HuH-7 (cell line): ENCODE measurements around the gene LRRC9.
A peak's percentile ranks its signal among the peaks of the same experiment; 100 is the strongest.
"Not testable (repeated sequence)": the region's sequence is repeated elsewhere in the genome, so short reads cannot be mapped to it uniquely, and the experiment has no call there.

Experiments used
- DNase-seq: peaks from one replicate; pipeline ENCODE4 v3.0.0; 2011; ENCODE audit warnings: low spot score

Gene LRRC9

DNA sequence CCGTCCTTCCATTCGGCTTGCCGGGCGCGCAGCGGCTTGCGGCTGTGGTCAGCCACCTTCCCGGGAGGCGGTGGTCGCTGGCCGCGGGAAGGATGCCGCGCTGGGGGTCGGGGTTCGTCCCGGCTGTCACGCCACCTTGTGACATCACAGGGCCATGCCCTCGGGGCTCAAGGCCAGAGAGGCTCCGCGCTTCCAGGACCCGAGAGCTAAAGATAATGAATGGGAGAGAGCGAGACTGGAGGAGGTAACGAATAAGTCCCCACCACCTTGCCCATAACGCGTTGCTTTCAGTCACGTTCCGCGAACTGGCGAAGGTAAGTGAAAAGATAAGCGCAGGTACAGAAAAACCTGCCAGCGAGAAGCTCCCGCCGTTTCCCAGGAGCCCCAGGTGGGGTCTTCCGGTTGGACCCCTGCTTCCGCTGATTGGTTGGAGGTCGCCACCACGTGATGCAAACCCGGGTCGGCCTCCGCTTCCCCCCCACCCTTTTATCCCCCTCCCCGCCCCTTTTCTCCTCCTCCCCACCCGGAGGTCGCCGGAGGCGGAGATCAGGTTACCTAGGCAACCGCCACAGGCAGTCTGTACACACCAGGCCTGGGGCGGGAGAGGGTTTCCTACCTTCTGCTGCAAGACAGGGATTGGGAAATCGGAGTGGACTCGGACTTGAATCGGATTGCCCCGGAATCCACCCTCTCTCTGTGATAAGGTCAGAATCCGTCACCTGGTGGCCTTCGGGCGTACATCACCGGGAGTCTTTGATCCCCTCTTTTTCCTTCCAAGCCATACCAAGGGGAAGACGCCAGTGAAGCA lies at the start of gene LRRC9:
Gene LRRC9, plus strand, starts transcription at position 575 of the 808 bp plus-strand sequence.
- DNase-seq, result peak; percentile 68

DNA sequence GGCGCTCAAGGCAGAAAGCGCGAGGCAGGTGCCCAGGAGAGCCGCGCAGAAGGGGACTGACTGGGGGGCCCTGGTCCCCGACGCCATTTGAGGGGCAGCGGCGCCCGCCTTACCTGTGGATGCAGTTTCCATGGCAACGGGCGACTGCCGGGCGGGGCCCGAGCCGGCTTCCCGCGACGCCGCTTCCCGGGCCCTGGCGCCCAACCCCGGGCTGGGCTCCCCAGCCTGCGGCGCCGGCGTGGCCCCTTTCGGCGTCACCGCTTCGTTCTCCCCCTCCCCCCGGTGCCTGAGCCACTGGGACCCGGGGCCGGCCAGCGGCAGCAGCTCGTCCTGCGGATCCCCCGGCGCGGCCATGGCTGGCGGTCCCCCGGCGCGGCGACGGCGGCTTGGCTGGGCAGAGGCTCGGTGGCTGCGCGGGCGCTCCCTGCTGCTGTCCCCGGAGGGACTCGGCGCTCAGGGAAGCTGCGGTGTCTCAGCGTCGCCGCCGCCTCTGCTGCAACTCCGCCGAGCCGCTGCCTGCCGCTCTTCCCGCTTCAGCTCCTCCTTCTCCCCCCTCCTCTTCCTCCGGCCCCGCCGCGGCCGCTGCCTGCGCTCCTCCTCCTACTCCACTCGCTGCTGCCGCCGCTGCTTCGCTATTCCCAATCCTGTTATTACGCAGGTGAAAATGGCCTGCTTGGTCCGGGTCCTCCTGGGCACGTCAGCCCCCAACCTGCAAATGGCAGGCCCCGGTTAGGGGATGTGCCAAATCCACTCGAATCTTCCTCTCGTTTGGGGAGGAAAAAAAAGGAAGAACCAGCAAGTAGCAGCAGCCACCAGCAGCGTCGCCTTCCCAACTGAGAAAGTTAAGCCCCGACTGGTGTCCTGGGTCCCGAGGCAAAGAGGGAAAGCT lies 49.4 kb upstream of the LRRC9 start, which contains the start of gene RTN1:
Gene RTN1, minus strand, starts transcription at position 500 of the 889 bp plus-strand sequence. Its CDS starts 146 bp downstream, at position 354.
- peak; percentile 66 for DNase-seq

DNA sequence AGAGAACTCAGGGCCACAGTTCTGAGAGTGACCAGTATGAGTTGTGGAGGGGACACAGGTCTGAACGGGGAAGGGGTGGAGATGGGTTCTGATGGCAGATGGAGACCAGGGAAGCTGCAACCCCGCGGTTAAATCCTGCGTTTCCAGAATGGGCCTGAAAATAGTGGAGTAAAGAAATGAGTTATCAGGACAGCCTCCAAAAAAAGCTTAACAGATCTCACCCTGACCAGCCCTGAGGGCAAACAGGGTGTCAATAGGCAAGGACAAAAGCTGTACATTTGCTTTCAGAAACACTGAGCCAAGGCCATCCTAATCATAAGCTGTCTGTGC lies 48.8 kb upstream of the LRRC9 start:
- DNase-seq, result no peak

DNA sequence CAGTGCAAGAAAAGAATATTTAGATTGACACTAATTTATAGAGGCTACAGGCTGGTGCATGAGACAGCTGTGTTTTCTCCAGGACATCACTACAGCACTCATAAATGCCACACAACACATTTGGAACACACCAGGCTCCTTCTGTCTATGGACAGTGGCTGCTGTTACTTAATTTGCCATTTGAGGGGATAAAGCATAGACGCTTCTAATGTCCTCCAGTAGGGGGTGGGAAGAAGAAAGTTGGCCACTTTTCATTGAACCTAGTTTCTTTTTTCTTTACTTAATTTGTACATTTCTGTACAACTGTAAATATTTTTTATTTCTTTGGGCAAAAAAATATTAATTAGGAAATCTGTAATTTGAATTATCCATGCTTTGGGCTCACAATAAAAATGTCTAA lies 37.0 kb upstream of the LRRC9 start:
- peak; percentile 23 for DNase-seq

DNA sequence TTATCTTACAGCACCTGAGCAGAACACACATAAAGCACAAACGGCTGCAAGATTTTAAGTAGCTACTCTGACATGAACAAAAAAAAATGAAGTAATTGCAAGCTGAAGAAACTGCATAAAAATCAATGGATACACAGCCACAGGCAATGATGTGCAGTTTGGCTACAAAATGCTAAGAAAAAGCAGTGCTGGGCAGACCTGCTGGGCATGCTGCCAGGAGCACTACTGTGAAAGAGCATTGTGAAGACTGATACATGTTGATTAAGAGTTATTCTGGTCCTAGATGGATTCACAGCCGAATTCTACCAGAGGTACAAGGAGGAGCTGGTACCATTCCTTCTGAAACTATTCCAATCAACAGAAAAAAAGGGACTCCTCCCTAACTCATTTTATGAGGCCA lies 29.3 kb upstream of the LRRC9 start:
- no peak for DNase-seq

DNA sequence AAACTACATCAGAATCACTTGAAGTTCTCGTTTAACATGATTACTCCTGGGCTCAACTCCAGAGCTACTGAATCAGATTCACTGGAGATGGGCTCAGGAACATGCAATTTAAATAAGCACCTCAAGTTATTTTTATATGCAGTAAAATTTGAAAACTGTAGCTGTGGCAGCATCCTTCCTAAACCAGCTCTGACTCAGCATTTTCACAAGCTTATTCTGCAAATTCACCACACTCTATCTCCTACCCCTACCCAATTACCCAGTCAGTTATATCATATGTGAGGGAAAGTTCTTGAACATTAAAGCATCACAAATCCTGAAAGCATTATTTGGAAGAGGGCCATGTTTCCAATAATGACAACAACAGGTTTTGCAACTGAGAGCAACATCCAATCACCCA lies 24.2 kb upstream of the LRRC9 start:
- DNase-seq, result no peak

DNA sequence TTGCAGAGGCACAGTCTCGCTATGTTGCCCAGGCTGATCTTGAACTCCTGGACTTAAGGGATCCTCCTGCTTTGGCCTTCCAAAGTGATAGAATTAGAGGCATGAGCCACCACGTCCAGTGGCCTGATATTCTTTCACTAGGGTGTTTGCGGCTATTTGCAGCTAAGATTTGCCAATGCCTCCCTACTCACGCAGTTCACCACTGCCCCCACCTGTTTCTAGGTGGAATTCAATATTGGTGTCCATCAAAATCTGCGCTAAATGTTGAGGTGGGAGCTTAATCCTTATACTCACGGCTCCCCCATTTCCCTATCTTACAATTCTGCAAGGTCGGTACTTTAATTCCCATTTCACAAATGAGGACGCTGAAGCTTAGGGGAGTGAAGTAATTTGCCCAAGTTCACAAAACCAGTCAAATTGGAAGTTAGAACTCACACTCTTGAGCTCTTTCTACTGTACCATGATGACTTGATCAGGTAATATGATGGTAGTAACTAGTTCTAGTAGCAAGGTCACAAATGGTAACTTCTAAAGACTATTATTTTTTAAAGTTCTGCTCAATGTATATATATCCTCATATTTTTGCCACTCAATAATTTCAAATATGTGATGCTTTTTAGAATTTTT lies 22.1 kb upstream of the LRRC9 start:
- peak; percentile 32 for DNase-seq

DNA sequence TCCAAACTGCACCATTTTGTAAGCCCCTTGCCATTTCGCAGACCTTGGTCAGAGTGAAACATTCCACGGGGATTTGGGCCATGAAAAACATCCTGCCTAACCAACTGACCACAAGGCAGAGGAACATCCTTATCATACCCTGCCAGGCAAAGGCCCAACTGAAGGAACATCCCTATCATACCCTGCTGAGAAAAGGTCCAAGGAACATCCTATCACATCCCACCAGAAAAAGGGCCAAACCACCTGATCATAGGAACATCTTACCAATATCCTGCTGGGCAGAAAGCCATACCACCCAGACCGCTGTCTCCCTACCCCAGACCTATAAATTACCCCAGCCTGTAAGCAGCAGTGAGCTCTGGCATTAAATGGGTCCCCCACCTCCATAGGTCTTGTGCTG lies 19.4 kb upstream of the LRRC9 start:
- no peak for DNase-seq

DNA sequence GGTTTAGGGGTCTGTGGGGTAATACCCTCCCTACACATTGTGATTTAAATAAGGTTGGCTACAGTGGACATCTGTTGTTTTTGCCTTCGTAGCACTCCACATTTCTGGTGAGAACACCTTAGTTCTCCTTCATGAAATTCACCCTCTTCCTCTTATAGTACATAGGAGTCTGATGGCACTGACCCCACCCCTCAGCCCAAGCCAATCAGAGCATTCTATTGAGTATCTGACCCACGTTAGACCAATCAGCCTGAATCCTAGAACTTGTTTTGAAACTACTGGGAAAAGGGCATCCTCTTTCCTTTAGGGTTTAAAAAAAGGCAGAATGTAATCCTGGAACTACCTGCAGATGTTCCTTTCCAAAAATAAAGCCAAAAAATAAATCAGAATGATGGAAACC lies 15.8 kb upstream of the LRRC9 start:
- no peak for DNase-seq

DNA sequence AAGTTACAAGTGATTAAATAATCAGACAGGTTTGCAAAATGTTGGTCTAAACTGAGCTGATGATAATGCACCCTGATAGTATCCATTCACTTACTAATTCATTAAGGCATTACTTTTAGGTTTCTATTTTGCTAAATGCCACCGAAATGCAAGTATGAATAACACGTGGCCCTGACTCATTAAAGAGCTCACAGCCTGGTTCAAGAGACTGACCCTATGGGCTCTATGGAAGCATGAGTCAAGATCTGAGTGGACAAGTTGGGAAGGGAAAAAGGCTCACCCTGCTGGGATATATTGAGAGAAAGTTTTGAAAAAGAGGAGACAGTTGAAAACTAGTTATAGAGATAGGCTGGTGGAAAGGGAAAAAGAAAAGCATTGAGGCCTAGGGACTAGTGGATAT lies 14.8 kb upstream of the LRRC9 start:
- no peak for DNase-seq

DNA sequence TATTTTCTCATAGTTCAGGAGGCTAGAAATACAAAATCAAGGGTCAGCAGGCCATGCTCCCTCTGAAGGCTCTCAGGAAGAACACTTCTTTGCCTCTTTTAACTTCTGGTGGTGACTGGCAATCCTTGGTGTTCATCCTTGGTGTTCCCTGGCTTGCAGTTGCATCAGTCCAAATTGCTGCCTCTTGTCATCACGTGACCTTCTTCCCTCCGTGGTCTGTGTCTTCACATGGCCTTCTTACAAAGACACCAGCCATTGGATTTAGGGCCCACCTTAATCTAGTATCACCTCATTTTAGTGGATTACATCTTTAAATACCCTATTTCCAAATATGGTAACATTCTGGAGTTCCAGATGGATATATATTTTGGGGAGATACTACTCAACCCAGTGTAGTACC lies 7.5 kb upstream of the LRRC9 start:
- DNase-seq, result no peak

DNA sequence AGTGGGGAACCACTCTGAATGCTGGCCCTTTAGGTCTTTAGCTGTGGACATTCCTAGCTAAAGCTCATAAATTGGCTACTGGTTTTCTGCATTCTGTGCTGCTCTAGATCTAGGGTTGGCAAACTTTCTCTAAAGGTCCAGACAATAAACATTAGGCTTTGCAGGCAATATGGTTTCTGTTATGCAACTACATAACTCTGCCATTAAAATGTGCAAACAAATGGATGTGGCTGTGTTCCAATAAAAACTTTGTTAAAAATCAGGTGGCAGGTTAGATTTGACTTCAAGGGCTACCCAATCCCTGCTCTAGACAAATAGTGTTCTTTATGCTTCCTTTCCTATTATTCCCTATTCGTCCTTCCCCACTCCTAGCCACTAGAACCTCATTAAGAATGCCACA lies 6.8 kb upstream of the LRRC9 start:
- DNase-seq, result no peak

DNA sequence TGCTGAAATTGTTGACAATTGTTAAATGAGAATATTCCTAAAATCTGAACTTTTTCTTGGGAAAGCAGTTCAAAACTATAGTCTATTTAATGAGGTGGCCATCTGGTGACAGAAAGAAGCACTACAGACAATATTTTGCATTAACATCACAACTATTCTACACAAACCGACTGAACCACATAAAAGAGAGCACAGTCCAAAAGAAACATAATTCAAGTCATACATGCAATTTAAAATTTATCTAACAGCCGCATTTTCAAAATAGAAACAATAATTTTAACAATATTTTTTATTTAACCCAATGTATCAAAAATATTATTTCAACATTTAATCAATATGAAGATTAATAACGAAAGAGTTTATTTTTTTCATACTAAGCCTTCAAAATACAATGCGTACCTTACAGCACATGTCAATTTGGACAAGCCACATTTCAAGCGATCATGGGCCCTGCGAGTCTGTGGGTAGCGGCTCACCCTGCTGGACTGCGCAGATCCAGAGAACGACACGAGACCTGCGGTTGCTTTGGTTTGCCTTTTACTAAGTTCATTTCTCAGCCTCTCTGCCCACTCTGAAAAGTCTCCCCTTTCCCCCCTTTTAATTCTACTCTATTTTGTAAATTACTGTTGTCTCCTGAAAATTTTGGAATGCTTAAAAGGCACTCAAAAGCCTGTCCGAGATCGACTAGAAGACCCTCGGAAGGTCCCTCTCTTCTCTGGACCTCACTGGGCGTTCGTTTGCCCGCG lies 947 bp upstream of the LRRC9 start:
- DNase-seq, result peak; percentile 34

DNA sequence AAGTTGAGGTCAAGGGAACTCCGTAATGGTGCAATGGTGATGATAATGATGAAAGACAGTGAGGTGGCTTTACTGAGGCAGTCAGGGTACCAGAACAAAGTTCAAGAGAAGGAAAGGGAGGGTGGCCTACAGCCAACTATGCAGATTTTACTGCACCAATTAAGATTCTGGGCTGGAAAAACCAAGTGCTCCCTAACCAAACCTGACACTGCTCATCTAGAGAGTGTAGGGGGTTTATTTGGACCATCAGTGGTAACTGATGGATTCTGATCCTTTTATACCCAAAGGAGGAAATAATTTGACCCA lies 387 bp downstream of the LRRC9 start:
- DNase-seq, result no peak

DNA sequence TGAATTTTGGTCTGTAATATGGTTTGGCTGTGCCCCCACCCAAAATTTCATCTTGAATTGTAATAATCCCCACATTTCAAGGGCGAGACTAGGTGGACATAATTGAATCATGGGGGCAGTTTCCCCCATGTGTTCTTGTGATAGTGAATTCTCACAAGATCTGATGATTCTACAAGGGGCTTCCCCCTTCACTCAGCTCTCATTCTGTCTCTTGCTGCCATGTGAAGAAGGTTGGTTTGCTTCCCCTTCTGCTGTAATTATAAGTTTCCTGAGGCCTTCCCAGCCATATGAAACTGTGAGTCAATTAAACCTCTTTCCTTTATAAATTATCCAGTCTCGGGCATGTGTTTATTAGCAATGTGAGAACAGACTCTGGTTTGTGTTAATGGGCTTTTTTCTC lies 5.9 kb downstream of the LRRC9 start:
- DNase-seq, result no peak

DNA sequence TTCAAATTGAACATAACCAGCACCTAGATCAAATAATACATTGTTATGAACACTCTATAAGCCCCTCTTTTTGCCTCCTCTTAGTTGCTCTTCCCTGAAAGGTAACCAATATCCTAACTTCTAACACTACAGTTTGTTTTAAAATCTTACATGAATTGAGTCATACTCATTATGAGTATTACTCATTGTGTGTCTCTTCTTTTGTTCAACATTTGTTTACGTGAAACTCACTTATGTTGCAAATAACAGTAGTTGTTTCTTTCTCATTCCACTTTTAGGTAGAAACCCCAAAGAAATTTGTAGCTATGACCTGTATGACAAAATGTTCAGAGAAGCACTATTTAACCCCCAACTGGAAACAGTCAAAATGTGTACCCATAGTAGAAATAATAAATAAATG lies 6.6 kb downstream of the LRRC9 start:
- DNase-seq, result no peak

DNA sequence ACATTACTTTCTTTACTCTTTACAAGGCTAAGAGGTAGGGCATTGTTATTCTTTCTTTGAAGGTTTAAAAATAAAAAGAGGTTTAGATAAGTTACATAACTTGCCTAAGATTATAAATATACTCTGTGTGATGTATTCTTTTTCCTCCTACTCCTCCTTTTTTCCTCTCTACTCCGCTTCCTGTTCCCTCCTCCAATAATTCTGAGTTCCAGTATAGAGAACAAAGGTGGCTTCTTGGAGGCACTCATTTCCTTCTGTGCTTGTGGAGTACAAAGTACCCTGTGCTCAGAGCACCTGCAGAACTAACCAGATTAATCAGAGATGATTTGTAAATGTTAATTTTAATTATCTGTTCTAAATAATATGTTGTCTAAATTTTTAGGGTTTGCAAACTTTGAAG lies 11.3 kb downstream of the LRRC9 start:
- DNase-seq, result no peak

DNA sequence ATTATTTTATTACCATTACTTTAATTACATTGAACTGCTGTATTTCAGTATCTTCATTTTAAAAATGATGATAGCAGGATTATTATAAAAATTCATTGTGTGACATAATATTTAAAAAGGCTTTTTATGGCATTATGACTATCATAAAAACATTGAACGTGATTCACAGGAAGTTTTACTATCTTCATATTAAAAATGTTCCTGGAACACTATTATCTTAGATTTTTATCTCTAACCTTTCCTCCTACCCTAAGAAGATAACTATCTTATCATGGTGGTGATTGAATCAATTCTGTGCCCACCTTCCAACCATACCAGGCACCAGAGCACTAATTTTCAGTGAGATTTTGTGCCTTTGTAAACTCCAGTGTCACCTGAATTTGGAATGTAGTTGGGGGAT lies 16.2 kb downstream of the LRRC9 start:
- DNase-seq, result no peak

DNA sequence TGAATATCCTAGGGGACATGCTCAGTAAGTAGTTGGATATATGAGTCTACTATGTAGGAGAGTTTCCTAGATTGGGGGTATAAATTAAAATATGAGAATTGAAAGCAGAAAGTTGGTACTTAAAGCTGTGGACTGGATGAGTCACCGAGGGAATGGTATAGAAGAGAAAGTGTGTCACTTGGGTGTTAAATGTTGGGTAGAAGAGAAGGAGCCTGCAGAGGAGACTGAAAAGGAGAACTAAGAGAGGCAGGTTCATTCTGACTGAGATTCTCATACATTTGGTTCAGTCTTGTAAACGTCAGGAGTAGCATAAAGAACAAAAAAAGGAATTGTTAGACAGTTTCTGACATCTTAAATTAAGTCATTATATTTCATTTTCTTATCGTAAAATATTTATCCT lies 19.9 kb downstream of the LRRC9 start:
- no peak for DNase-seq

DNA sequence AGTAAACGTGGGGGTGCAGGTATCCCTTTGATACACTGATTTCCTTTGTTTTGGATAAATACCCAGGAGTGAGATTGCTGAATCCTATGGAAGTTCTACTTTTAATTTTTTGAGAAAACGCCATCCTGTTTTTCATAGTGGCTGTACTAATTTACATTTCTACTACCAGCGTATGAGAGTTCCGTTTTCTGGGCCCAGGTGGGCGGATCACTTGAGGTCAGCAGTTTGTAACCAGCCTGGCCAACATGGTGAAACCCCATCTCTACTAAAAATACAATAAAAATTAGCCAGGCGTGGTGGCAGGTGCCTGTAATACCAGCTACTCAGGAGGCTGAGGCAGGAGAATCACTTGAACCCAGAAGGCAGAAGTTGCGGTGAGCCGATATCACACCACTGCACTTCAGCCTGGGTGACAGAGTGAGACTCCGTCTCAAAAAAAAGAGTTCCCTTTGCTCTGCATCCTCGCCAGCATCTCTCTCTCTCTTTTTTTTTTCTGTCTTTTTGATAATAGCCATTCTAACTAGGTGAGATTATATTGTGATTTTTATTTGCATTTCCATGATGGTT lies 22.4 kb downstream of the LRRC9 start:
- DNase-seq, result not testable (repeated sequence)

DNA sequence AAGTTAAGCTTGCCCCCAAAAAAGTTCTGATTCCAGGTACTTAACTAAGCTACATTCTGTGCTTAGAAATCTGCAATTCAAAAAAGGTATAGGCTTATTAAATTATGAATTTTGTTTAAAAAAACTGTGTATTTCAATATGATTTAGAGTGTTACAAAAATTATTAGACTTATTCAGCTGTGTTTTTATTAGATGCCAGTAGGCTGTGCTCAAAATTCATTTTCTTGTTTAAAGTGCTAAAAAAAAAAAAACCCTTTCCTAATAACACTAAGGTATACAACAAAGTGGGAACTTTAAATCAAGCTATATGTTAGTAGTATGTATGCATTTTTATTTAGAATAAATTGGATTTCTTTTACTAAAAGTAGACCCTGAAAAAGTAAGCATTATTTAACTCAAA lies 25.0 kb downstream of the LRRC9 start:
- no peak for DNase-seq

DNA sequence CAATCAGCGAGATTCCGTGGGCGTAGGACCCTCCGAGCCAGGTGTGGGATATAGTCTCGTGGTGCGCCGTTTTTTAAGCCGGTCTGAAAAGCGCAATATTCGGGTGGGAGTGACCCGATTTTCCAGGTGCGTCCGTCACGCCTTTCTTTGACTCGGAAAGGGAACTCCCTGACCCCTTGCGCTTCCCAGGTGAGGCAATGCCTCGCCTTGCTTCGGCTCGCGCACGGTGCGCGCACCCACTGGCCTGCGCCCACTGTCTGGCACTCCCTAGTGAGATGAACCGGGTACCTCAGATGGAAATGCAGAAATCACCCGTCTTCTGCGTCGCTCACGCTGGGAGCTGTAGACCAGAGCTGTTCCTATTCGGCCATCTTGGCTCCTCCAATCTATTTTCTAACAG lies 32.2 kb downstream of the LRRC9 start:
- not testable (repeated sequence) for DNase-seq
